ENCODE results near the gene PYM1. TPM values are rescaled to one million over a fixed set of nuclear protein-coding genes. Genes with fewer than 3 reads are reported as not detected.

Gene PYM1
- polyA plus RNA-seq, 1 of the 3 experiments (the other 2 are of a cell fraction) = 36.3 TPM

DNA sequence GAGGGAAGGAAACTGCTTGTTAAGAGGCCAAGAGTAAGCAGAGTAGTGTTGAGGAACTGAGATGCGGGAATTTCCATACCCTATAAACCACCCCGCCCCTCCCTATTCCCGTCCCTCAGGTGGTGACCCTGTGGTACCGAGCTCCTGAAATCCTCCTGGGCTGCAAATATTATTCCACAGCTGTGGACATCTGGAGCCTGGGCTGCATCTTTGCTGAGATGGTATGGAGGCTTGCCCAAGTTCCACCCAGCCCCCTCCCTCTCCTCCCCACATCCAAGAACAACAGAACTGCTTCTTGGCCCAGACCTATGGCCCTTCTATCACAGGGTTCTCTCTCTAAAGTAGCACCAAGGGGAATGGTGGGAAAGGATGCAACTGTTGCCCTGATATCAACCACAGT lies 41.7 kb upstream of the PYM1 start:
- Histone ChIP-seq H2AFZ (ENCODE audit: low read depth) (no peak overlapping the region), H4K20me1 (ENCODE audit: insufficient read depth) (no peaks in the 10 kb centered on the region), H3K27ac (ENCODE audit: low read depth in 2 of 2, low read length in 1 of 2) (no peak overlapping the region), H3K4me3 (ENCODE audit: low read depth in 2 of 2, low read length in 1 of 2) (no peak overlapping the region), H3K9ac (no peak overlapping the region), H3K79me2 (ENCODE audit: insufficient read depth) (peaks cover 31% of the 10 kb centered on the region), H3K36me3 (replicated peaks in 1 of 2; ENCODE audit: control insufficient read depth in 1 of 2, insufficient read depth in 2 of 2, low read length in 1 of 2) (peaks cover 8 to 12% of the 10 kb centered on the region in 2 experiments), H3F3A (replicated peaks; ENCODE audit: insufficient read depth) (peaks cover 23% of the 10 kb centered on the region), H3K9me2 (no peaks in the 10 kb centered on the region), H3K27me3 (ENCODE audit: insufficient read depth) (no peaks in the 10 kb centered on the region), H3K4me2 (no peak overlapping the region), H3K4me1 (ENCODE audit: control insufficient read depth in 1 of 2, insufficient read depth in 2 of 2, low read depth in 1 of 2, low read length in 1 of 2) (peaks cover 21 to 24% of the 10 kb centered on the region in 2 experiments; a peak in 3 of 4 replicates), H3K9me3 (no peaks in the 10 kb centered on the region)
- WGBS (ENCODE audit: low lambda C conversion rate) = 91% methylated on average over 4 of the region's 4 CpGs
- ChIA-PET POLR2A (no interaction called here), CTCF (interaction anchor here (1.9 kb wide), 1 partner anchor 30 kb away, joined by 12 read pairs; no protein-coding TSS in a partner anchor)
- TF ChIP-seq, protein P1, sequence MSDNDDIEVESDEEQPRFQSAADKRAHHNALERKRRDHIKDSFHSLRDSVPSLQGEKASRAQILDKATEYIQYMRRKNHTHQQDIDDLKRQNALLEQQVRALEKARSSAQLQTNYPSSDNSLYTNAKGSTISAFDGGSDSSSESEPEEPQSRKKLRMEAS (IDR thresholded peaks at IDR 0.05; ENCODE audit: low read depth) = no peak
- TF ChIP-seq, protein P2, sequence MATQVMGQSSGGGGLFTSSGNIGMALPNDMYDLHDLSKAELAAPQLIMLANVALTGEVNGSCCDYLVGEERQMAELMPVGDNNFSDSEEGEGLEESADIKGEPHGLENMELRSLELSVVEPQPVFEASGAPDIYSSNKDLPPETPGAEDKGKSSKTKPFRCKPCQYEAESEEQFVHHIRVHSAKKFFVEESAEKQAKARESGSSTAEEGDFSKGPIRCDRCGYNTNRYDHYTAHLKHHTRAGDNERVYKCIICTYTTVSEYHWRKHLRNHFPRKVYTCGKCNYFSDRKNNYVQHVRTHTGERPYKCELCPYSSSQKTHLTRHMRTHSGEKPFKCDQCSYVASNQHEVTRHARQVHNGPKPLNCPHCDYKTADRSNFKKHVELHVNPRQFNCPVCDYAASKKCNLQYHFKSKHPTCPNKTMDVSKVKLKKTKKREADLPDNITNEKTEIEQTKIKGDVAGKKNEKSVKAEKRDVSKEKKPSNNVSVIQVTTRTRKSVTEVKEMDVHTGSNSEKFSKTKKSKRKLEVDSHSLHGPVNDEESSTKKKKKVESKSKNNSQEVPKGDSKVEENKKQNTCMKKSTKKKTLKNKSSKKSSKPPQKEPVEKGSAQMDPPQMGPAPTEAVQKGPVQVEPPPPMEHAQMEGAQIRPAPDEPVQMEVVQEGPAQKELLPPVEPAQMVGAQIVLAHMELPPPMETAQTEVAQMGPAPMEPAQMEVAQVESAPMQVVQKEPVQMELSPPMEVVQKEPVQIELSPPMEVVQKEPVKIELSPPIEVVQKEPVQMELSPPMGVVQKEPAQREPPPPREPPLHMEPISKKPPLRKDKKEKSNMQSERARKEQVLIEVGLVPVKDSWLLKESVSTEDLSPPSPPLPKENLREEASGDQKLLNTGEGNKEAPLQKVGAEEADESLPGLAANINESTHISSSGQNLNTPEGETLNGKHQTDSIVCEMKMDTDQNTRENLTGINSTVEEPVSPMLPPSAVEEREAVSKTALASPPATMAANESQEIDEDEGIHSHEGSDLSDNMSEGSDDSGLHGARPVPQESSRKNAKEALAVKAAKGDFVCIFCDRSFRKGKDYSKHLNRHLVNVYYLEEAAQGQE (IDR thresholded peaks at IDR 0.05; ENCODE audit: low read depth, low read length) = no peak
- TF ChIP-seq SIN3A (IDR thresholded peaks at IDR 0.05; ENCODE audit: borderline replicate concordance, low read depth, low read length) (no peak), TEAD4 (IDR thresholded peaks at IDR 0.05; ENCODE audit: borderline replicate concordance, insufficient read depth) (no peak), POLR2AphosphoS5 (IDR thresholded peaks at IDR 0.05; ENCODE audit: low read depth, low read length) (no peak)
- DNase-seq = no peak

GRCh38 chr12:55966408-55967281 lies 39.0 kb upstream of the PYM1 start, which contains the start of gene CDK2:
CDK2 (plus strand) TSS chr12:55966830; CDS start chr12:55967009, 179 bp downstream.
- CTCF ChIA-PET = interaction anchor here (0.6 kb wide), 2 partner anchors 26 to 29 kb away, joined by 3 read pairs; no protein-coding TSS in a partner anchor
- WGBS (ENCODE audit: low lambda C conversion rate) = under 1% methylated on average over 39 of the region's 45 CpGs
- Histone ChIP-seq H3K36me3 (replicated peaks in 1 of 2; ENCODE audit: control insufficient read depth in 1 of 2, insufficient read depth in 2 of 2, low read length in 1 of 2) (peaks cover 8 to 10% of the 10 kb centered on the region in 2 experiments), H3K9me2 (no peaks in the 10 kb centered on the region), H3K9ac (peak within 1 kb of the TSS; percentile 93), H3K4me2 (peak within 1 kb of the TSS; percentile 91), H4K20me1 (ENCODE audit: insufficient read depth) (no peaks in the 10 kb centered on the region), H3K4me1 (ENCODE audit: control insufficient read depth in 1 of 2, insufficient read depth in 2 of 2, low read depth in 1 of 2, low read length in 1 of 2) (peaks cover 14 to 20% of the 10 kb centered on the region in 2 experiments; a peak in 3 of 4 replicates), H3K27me3 (ENCODE audit: insufficient read depth) (no peaks in the 10 kb centered on the region), H3K9me3 (no peaks in the 10 kb centered on the region), H2AFZ (ENCODE audit: low read depth) (peak within 1 kb of the TSS; percentile 98), H3K27ac (ENCODE audit: low read depth in 2 of 2, low read length in 1 of 2) (peak within 1 kb of the TSS; percentile 54 to 61; a peak in 3 of 4 replicates), H3K79me2 (ENCODE audit: insufficient read depth) (peaks cover 27% of the 10 kb centered on the region), H3F3A (replicated peaks; ENCODE audit: insufficient read depth) (peaks cover 10% of the 10 kb centered on the region), H3K4me3 (ENCODE audit: low read depth in 2 of 2, low read length in 1 of 2) (peak within 1 kb of the TSS; percentile 89 to 93)
- DNase-seq = peak; percentile 95
- POLR2A ChIA-PET = no interaction called here
- peak; percentile 48; the same call in 1 of the 2 replicates for TF ChIP-seq MXI1 (IDR thresholded peaks at IDR 0.05; ENCODE audit: low read depth, low read length)
- peak; percentile 47; the same call in 1 of the 2 replicates for TF ChIP-seq ELF1 (IDR thresholded peaks at IDR 0.05)
- TF ChIP-seq SIN3A (IDR thresholded peaks at IDR 0.05; ENCODE audit: borderline replicate concordance, low read depth, low read length) = peak; percentile 73; the same call in 1 of the 2 replicates
- TF ChIP-seq FOSL2 (IDR thresholded peaks at IDR 0.05; ENCODE audit: borderline replicate concordance, low read depth) = no peak
- peak; percentile 83; the same call in 1 of the 2 replicates for TF ChIP-seq POLR2AphosphoS5 (IDR thresholded peaks at IDR 0.05; ENCODE audit: low read depth, low read length)
- no peak for TF ChIP-seq NFIC (IDR thresholded peaks at IDR 0.05; ENCODE audit: borderline replicate concordance)
